HK-2 (cell line): ENCODE data around the gene NECAB2.

Experiments used
- DNase-seq: peaks from one replicate; pipeline ENCODE4 v3.0.0-alpha.2; 2018; ENCODE audit not compliant: unreplicated experiment

The NECAB2 gene

GRCh38 chr16:83967838-83968305 is at the start of gene NECAB2:
Gene NECAB2 (plus strand): TSS chr16:83968244. CDS start chr16:83968649, 405 bp downstream.
- DNase-seq = peak; percentile 58

- DNase-seq = no peak
These were observed 47.1 kb upstream of the NECAB2 start for GRCh38 chr16:83920894-83921491.

GRCh38 chr16:83923581-83924365 is 44.3 kb upstream of the NECAB2 start:
- DNase-seq = no peak

- no peak for DNase-seq
These were observed 43.4 kb upstream of the NECAB2 start for GRCh38 chr16:83924686-83925085.

- no peak for DNase-seq
These were observed 42.7 kb upstream of the NECAB2 start for GRCh38 chr16:83925095-83925905.

- DNase-seq = no peak
These were observed 41.9 kb upstream of the NECAB2 start for GRCh38 chr16:83925957-83926725.

GRCh38 chr16:83926726-83927397 is 41.2 kb upstream of the NECAB2 start:
- peak; percentile 93 for DNase-seq

- no peak for DNase-seq
These were observed 39.5 kb upstream of the NECAB2 start for GRCh38 chr16:83928341-83929055.

GRCh38 chr16:83929811-83930555 is 38.1 kb upstream of the NECAB2 start:
- DNase-seq = no peak

GRCh38 chr16:83930730-83931500 is 37.1 kb upstream of the NECAB2 start:
- DNase-seq = no peak

- DNase-seq = no peak
These were observed 36.5 kb upstream of the NECAB2 start for GRCh38 chr16:83931556-83931955.

- DNase-seq = no peak
These were observed 35.7 kb upstream of the NECAB2 start for GRCh38 chr16:83932304-83932703.

- no peak for DNase-seq
These were observed 34.9 kb upstream of the NECAB2 start for GRCh38 chr16:83932955-83933673.

- DNase-seq = no peak
These were observed 34.0 kb upstream of the NECAB2 start for GRCh38 chr16:83933885-83934683.

GRCh38 chr16:83934684-83934977 is 33.4 kb upstream of the NECAB2 start:
- no peak for DNase-seq

GRCh38 chr16:83935005-83935857 is 32.8 kb upstream of the NECAB2 start:
- DNase-seq = no peak

GRCh38 chr16:83935858-83936255 is 32.2 kb upstream of the NECAB2 start:
- DNase-seq = no peak
